Measurements from ENCODE around the gene DIP2C. TPM values are rescaled to one million over a fixed set of nuclear protein-coding genes. Genes with fewer than 3 reads are reported as not detected.

The DIP2C gene
- polyA plus RNA-seq, 1 of the 3 experiments (the other 2 are of a cell fraction): 8.7 TPM

DNA sequence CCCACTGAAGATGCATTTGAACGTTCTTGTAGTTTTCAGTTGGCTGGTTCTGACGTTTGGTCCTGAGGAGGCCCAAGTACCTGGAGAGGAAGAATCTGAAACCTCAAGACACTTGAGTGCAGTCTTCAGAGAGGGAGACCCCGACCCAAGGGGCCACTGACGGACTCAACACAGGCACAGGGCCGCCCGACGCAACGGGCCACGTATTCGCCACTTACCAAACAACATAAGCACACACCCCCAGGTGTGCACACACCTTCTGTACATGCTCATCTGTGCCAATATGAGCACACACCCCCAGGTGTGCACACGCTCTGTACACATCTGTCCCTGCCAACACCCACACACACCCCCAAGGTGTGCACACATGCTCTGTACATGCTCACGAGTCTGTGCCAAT, 68.5 kb downstream of the DIP2C start (continued):
- TF ChIP-seq YY1 (IDR thresholded peaks at IDR 0.05; ENCODE audit: low read depth): no peak
- TF ChIP-seq, protein P1, sequence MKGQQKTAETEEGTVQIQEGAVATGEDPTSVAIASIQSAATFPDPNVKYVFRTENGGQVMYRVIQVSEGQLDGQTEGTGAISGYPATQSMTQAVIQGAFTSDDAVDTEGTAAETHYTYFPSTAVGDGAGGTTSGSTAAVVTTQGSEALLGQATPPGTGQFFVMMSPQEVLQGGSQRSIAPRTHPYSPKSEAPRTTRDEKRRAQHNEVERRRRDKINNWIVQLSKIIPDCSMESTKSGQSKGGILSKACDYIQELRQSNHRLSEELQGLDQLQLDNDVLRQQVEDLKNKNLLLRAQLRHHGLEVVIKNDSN (IDR thresholded peaks at IDR 0.05; ENCODE audit: borderline replicate concordance, low read depth): no peak
- no peak for TF ChIP-seq NFIC (IDR thresholded peaks at IDR 0.05; ENCODE audit: borderline replicate concordance)
- TF ChIP-seq SIN3A (IDR thresholded peaks at IDR 0.05; ENCODE audit: borderline replicate concordance, low read depth, low read length): no peak
- TF ChIP-seq EZH2phosphoT487 (IDR thresholded peaks at IDR 0.05; ENCODE audit: borderline replicate concordance, low read depth): no peak
- no peak for TF ChIP-seq FOSL2 (IDR thresholded peaks at IDR 0.05; ENCODE audit: borderline replicate concordance, low read depth)
- TF ChIP-seq RXRA (IDR thresholded peaks at IDR 0.05; ENCODE audit: borderline replicate concordance, low read depth): no peak

DNA sequence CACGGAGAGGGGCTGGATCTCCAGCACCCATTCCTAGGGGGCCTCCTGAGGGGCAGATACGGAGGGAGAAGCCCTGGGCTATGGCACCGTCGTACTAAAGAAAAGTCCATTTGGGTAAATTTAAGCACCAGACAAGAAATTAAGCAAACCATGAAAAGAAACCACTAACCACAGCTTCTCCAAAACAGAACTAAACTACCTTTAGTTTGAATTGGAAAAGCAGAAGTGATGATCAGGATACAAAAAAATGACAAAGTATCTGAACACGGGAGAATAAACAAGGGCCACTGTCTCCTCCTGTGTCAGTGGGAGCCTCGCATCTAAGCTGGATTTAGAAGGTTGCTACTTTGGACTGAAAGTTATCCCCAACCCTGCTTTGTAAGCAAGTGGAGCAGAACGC, 69.1 kb downstream of the DIP2C start:
- POLR2A ChIA-PET: no interaction called here
- no peak overlapping the region for H2AFZ ChIP-seq (ENCODE audit: low read depth)
- TF ChIP-seq GATA2 (CRISPR knock-in tag; IDR thresholded peaks at IDR 0.05): no peak
- TF ChIP-seq, protein P2, sequence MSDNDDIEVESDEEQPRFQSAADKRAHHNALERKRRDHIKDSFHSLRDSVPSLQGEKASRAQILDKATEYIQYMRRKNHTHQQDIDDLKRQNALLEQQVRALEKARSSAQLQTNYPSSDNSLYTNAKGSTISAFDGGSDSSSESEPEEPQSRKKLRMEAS (IDR thresholded peaks at IDR 0.05; ENCODE audit: low read depth): no peak
- no peak for TF ChIP-seq FOSL2 (IDR thresholded peaks at IDR 0.05; ENCODE audit: borderline replicate concordance, low read depth)
- no peak for TF ChIP-seq POLR2AphosphoS5 (IDR thresholded peaks at IDR 0.05; ENCODE audit: low read depth, low read length)
- TF ChIP-seq JUND (IDR thresholded peaks at IDR 0.05): no peak
- TF ChIP-seq, protein P3, sequence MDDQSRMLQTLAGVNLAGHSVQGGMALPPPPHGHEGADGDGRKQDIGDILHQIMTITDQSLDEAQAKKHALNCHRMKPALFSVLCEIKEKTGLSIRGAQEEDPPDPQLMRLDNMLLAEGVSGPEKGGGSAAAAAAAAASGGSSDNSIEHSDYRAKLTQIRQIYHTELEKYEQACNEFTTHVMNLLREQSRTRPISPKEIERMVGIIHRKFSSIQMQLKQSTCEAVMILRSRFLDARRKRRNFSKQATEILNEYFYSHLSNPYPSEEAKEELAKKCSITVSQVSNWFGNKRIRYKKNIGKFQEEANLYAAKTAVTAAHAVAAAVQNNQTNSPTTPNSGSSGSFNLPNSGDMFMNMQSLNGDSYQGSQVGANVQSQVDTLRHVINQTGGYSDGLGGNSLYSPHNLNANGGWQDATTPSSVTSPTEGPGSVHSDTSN (IDR thresholded peaks at IDR 0.05): no peak
- no peak for TF ChIP-seq RFX5 (IDR thresholded peaks at IDR 0.05; ENCODE audit: low read length)
- TF ChIP-seq NFIC (IDR thresholded peaks at IDR 0.05; ENCODE audit: borderline replicate concordance): no peak
- no peak for TF ChIP-seq FOXJ3 (CRISPR knock-in tag; IDR thresholded peaks at IDR 0.05)
- TF ChIP-seq, protein P4, sequence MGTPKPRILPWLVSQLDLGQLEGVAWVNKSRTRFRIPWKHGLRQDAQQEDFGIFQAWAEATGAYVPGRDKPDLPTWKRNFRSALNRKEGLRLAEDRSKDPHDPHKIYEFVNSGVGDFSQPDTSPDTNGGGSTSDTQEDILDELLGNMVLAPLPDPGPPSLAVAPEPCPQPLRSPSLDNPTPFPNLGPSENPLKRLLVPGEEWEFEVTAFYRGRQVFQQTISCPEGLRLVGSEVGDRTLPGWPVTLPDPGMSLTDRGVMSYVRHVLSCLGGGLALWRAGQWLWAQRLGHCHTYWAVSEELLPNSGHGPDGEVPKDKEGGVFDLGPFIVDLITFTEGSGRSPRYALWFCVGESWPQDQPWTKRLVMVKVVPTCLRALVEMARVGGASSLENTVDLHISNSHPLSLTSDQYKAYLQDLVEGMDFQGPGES (IDR thresholded peaks at IDR 0.05; ENCODE audit: low read depth, low read length): no peak
- TF ChIP-seq RCOR1 (IDR thresholded peaks at IDR 0.05; ENCODE audit: low read length): no peak
- TF ChIP-seq, protein P5, sequence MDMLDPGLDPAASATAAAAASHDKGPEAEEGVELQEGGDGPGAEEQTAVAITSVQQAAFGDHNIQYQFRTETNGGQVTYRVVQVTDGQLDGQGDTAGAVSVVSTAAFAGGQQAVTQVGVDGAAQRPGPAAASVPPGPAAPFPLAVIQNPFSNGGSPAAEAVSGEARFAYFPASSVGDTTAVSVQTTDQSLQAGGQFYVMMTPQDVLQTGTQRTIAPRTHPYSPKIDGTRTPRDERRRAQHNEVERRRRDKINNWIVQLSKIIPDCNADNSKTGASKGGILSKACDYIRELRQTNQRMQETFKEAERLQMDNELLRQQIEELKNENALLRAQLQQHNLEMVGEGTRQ (IDR thresholded peaks at IDR 0.05; ENCODE audit: borderline replicate concordance, low read depth, low read length): no peak
- no peak for TF ChIP-seq NRF1 (IDR thresholded peaks at IDR 0.05; ENCODE audit: low read depth, low read length)
- no peak for TF ChIP-seq RAD21 (IDR thresholded peaks at IDR 0.05; ENCODE audit: low read length)
- TF ChIP-seq, protein P1 (IDR thresholded peaks at IDR 0.05; ENCODE audit: borderline replicate concordance, low read depth): no peak
- TF ChIP-seq EP300 (IDR thresholded peaks at IDR 0.05; ENCODE audit: borderline replicate concordance in 1 of 2, low read depth in 1 of 2, low read length in 1 of 2): no peak
- TF ChIP-seq FOXM1 (IDR thresholded peaks at IDR 0.05; ENCODE audit: low read depth): no peak
- TF ChIP-seq YY1 (IDR thresholded peaks at IDR 0.05; ENCODE audit: low read depth): no peak
- TF ChIP-seq ZBTB33 (IDR thresholded peaks at IDR 0.05; ENCODE audit: borderline replicate concordance, low read depth): no peak
- no peak for TF ChIP-seq TEAD4 (IDR thresholded peaks at IDR 0.05; ENCODE audit: borderline replicate concordance, insufficient read depth)
- DNase-seq: no peak
- no peak overlapping the region for H3K4me3 ChIP-seq (ENCODE audit: low read depth in 2 of 2, low read length in 1 of 2)
- H3F3A ChIP-seq (replicated peaks; ENCODE audit: insufficient read depth): no peaks in the 10 kb centered on the region
- 95% methylated on average over 7 of the region's 7 CpGs for WGBS (ENCODE audit: low lambda C conversion rate)
- H3K9me2 ChIP-seq: no peaks in the 10 kb centered on the region
- H3K79me2 ChIP-seq (ENCODE audit: insufficient read depth): peaks cover 74% of the 10 kb centered on the region
- no peaks in the 10 kb centered on the region for H3K27me3 ChIP-seq (ENCODE audit: insufficient read depth)
- CTCF ChIA-PET: interaction anchor here (0.7 kb wide), 1 partner anchor 10 kb away, joined by 3 read pairs; no protein-coding TSS in a partner anchor
- peaks cover 82% of the 10 kb centered on the region for H4K20me1 ChIP-seq (ENCODE audit: insufficient read depth)
- H3K9me3 ChIP-seq: no peaks in the 10 kb centered on the region
- H3K36me3 ChIP-seq (replicated peaks in 1 of 2; ENCODE audit: control insufficient read depth in 1 of 2, insufficient read depth in 2 of 2, low read length in 1 of 2): no peaks in the 10 kb centered on the region
- peaks cover 17 to 53% of the 10 kb centered on the region in 2 experiments; a peak in 3 of 4 replicates for H3K4me1 ChIP-seq (ENCODE audit: control insufficient read depth in 1 of 2, insufficient read depth in 2 of 2, low read depth in 1 of 2, low read length in 1 of 2)
- no peak overlapping the region for H3K9ac ChIP-seq
- no peak overlapping the region for H3K27ac ChIP-seq (ENCODE audit: low read depth in 2 of 2, low read length in 1 of 2)
- H3K4me2 ChIP-seq: no peak overlapping the region
